Uterus (tissue), 2 donors: ENCODE data around the gene SLC7A14.

ENCODE experiments used
- POLR2A ChIP-seq, 2 donors: fragments of 450-650 bp; IDR thresholded peaks; one replicate each; pipeline ENCODE4 v1.6.1; 2016; ENCODE audit warnings: antibody characterized with exemption in 2 of 2, mild to moderate bottlenecking in 1 of 2, moderate library complexity in 1 of 2
- TF ChIP-seq, protein P1 (sequence below), 4 experiments: fragments of 200-600 bp in 2 of 4; fragments of 450-650 bp in 2 of 4; sonication (generic) in 2 of 4; IDR thresholded peaks; one replicate each; pipeline ENCODE4 v1.5.1; 2016 to 2019; ENCODE audit warnings: antibody characterized with exemption in 4 of 4, mild to moderate bottlenecking in 2 of 4, moderate library complexity in 1 of 4

DNA sequence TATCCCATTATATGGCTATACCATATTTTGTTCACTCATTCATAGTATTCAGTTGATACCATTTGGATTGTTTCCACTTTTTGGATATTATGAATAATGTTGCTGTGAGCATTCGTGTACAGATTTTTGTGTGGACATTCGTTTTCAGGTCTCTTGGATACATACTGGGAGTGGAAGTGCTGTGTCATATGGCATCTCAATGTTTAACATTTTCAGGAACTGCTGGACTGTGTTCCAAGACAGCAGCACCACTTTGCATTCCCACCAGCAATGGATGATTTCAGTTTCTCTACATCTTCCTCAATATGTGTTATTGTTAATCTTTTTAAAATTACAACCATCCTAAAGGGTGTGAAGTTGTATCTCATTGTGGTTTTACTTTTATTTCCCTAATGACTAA, 34.6 kb downstream of the SLC7A14 start:
- TF ChIP-seq, protein P1, sequence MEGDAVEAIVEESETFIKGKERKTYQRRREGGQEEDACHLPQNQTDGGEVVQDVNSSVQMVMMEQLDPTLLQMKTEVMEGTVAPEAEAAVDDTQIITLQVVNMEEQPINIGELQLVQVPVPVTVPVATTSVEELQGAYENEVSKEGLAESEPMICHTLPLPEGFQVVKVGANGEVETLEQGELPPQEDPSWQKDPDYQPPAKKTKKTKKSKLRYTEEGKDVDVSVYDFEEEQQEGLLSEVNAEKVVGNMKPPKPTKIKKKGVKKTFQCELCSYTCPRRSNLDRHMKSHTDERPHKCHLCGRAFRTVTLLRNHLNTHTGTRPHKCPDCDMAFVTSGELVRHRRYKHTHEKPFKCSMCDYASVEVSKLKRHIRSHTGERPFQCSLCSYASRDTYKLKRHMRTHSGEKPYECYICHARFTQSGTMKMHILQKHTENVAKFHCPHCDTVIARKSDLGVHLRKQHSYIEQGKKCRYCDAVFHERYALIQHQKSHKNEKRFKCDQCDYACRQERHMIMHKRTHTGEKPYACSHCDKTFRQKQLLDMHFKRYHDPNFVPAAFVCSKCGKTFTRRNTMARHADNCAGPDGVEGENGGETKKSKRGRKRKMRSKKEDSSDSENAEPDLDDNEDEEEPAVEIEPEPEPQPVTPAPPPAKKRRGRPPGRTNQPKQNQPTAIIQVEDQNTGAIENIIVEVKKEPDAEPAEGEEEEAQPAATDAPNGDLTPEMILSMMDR (IDR thresholded peaks at IDR 0.05): no peak
- TF ChIP-seq POLR2A (IDR thresholded peaks at IDR 0.05): no peak
